ENCODE measurements around the gene CCSER2.
"Not testable (repeated sequence)": the region's sequence is repeated elsewhere in the genome, so short reads cannot be mapped to it uniquely, and the experiment has no call there.

The CCSER2 gene

GRCh38 chr10:84328418-84329195 lies at the start of gene CCSER2:
Gene CCSER2, plus strand, starts transcription at chr10:84328589. Its CDS starts 42,464 bp downstream, at chr10:84371053.
- TF ChIP-seq CTCF (IDR thresholded peaks at IDR 0.05): no peak
- H3K27ac ChIP-seq: peak within 1 kb of the TSS; percentile 97 to 99
- peak within 1 kb of the TSS; percentile 97 for H3K4me3 ChIP-seq
- peak; percentile 97 for DNase-seq (ENCODE audit: low spot score)

- not testable (repeated sequence) for H3K27ac ChIP-seq; DNase-seq (ENCODE audit: low spot score); H3K4me3 ChIP-seq
Observed at GRCh38 chr10:84279876-84280475, 48.4 kb upstream of the CCSER2 start.

- H3K4me3 ChIP-seq: no peak overlapping the region
- no peak for TF ChIP-seq CTCF (IDR thresholded peaks at IDR 0.05)
- no peak for DNase-seq (ENCODE audit: low spot score)
- H3K27ac ChIP-seq: no peak overlapping the region
Observed at GRCh38 chr10:84286695-84287094, 41.7 kb upstream of the CCSER2 start.

GRCh38 chr10:84288151-84288550 lies 40.2 kb upstream of the CCSER2 start:
- DNase-seq (ENCODE audit: low spot score): no peak
- H3K27ac ChIP-seq: no peak overlapping the region
- H3K4me3 ChIP-seq: no peak overlapping the region
- TF ChIP-seq CTCF (IDR thresholded peaks at IDR 0.05): no peak

GRCh38 chr10:84289521-84290200 lies 38.7 kb upstream of the CCSER2 start:
- DNase-seq (ENCODE audit: low spot score): no peak
- Histone ChIP-seq H3K27ac (no peak overlapping the region), H3K4me3 (no peak overlapping the region)
- no peak for TF ChIP-seq CTCF (IDR thresholded peaks at IDR 0.05)

- H3K27ac ChIP-seq: no peak overlapping the region
- DNase-seq (ENCODE audit: low spot score): no peak
- no peak overlapping the region for H3K4me3 ChIP-seq
- no peak for TF ChIP-seq CTCF (IDR thresholded peaks at IDR 0.05)
Observed at GRCh38 chr10:84290235-84290634, 38.2 kb upstream of the CCSER2 start.

GRCh38 chr10:84291384-84291783 lies 37.0 kb upstream of the CCSER2 start:
- H3K27ac ChIP-seq: no peak overlapping the region
- no peak for DNase-seq (ENCODE audit: low spot score)
- no peak for TF ChIP-seq CTCF (IDR thresholded peaks at IDR 0.05)
- no peak overlapping the region for H3K4me3 ChIP-seq
